Loucy (cell line): ENCODE data around the gene DGCR8.

Experiments
- EZH2phosphoT487 ChIP-seq: fragments of 200-600 bp; IDR thresholded peaks from 2 replicates; pipeline ENCODE4 v1.6.1; 2018; ENCODE audit warnings: antibody characterized with exemption, mild to moderate bottlenecking, moderate library complexity, borderline replicate concordance
- TF ChIP-seq, protein P1 (sequence below): fragments of 200-600 bp; sonication (generic); conservative IDR thresholded peaks from 2 replicates; pipeline ENCODE4 v1.5.1; 2014; ENCODE audit warnings: mild to moderate bottlenecking, antibody characterized with exemption, low read length

DNA sequence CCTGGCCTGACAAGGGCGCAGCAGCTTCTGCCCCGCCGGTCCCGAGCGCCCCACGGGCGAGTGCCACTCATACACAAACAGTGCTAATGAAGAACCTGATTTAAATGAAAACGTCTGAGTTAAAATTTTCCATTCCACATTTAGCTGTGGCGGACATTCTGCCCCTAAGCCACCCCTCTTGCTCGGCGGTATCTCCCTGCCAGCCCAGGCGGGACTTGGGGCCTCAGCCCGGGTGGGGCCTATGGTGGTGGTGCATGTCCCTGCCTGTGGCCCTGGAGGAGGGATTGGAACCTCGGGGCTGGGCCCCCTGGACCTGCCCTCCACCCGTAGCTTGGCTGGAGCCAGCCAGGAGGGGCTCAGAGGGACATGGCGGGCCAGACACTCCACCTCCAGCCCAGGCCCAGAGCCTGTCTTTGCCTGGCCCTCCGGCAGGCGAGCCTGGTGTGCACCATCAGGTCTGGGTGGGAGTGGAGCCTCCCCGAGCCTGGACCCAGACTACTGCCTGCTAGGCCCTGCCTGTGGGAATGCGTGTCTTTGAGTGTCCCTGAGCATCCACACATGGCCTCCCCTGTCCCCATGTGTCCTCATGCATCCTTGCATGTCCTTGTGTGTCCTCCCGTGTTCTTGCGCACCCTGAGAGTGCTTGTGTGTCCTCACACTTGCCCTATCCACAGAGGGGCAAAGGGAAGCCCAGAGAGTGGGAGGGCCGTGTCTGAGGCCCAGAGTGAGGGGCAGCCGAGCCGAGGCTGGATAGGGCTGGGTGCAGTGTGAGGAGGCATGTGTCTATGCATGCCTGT lies 56.0 kb downstream of the DGCR8 start:
- TF ChIP-seq, protein P1, sequence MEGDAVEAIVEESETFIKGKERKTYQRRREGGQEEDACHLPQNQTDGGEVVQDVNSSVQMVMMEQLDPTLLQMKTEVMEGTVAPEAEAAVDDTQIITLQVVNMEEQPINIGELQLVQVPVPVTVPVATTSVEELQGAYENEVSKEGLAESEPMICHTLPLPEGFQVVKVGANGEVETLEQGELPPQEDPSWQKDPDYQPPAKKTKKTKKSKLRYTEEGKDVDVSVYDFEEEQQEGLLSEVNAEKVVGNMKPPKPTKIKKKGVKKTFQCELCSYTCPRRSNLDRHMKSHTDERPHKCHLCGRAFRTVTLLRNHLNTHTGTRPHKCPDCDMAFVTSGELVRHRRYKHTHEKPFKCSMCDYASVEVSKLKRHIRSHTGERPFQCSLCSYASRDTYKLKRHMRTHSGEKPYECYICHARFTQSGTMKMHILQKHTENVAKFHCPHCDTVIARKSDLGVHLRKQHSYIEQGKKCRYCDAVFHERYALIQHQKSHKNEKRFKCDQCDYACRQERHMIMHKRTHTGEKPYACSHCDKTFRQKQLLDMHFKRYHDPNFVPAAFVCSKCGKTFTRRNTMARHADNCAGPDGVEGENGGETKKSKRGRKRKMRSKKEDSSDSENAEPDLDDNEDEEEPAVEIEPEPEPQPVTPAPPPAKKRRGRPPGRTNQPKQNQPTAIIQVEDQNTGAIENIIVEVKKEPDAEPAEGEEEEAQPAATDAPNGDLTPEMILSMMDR = no peak
- no peak for TF ChIP-seq EZH2phosphoT487
